Parathyroid adenoma (tissue), 2 donors: ENCODE measurements around the gene MPPED1.

ENCODE experiments used
- H2AFZ ChIP-seq: fragments of 300-600 bp; sonication (generic); one replicate; pipeline ENCODE4 v1.7.0; 2017; ENCODE audit warnings: antibody characterized with exemption, mild to moderate bottlenecking
- H3K27ac ChIP-seq: fragments of 300-600 bp; sonication (generic); one replicate; pipeline ENCODE4 v1.7.0; 2017
- H3K27me3 ChIP-seq: fragments of 300-600 bp; sonication (generic); one replicate; pipeline ENCODE4 v1.7.0; 2017; ENCODE audit warnings: low read length; ENCODE audit not compliant: control insufficient read depth, insufficient read depth
- H3K36me3 ChIP-seq: fragments of 300-600 bp; sonication (generic); one replicate; pipeline ENCODE4 v1.7.0; 2017; ENCODE audit warnings: low read length; ENCODE audit not compliant: control insufficient read depth, insufficient read depth
- H3K4me1 ChIP-seq: fragments of 300-600 bp; sonication (generic); one replicate; pipeline ENCODE4 v1.7.0; 2017; ENCODE audit warnings: control low read depth
- H3K4me2 ChIP-seq: fragments of 300-600 bp; sonication (generic); one replicate; pipeline ENCODE4 v1.7.0; 2017; ENCODE audit warnings: low read length
- H3K4me3 ChIP-seq: fragments of 300-600 bp; sonication (generic); one replicate; pipeline ENCODE4 v1.7.0; 2017; ENCODE audit warnings: low read depth, low read length
- H3K79me2 ChIP-seq: fragments of 300-600 bp; sonication (generic); one replicate; pipeline ENCODE4 v1.7.0; 2017; ENCODE audit warnings: control low read depth
- H3K9ac ChIP-seq: fragments of 300-600 bp; sonication (generic); one replicate; pipeline ENCODE4 v1.7.0; 2017; ENCODE audit warnings: mild to moderate bottlenecking
- H3K9me3 ChIP-seq: fragments of 300-600 bp; sonication (generic); one replicate; pipeline ENCODE4 v1.7.0; 2017; ENCODE audit warnings: low read length; ENCODE audit not compliant: control insufficient read depth
- TF ChIP-seq, protein P1 (sequence below): fragments of 300-600 bp; sonication (generic); IDR thresholded peaks from one replicate; pipeline ENCODE4 v1.7.0; 2017; ENCODE audit warnings: antibody characterized with exemption, mild to moderate bottlenecking
- donor health status: primary hyperparathyroidism.

The MPPED1 gene

DNA sequence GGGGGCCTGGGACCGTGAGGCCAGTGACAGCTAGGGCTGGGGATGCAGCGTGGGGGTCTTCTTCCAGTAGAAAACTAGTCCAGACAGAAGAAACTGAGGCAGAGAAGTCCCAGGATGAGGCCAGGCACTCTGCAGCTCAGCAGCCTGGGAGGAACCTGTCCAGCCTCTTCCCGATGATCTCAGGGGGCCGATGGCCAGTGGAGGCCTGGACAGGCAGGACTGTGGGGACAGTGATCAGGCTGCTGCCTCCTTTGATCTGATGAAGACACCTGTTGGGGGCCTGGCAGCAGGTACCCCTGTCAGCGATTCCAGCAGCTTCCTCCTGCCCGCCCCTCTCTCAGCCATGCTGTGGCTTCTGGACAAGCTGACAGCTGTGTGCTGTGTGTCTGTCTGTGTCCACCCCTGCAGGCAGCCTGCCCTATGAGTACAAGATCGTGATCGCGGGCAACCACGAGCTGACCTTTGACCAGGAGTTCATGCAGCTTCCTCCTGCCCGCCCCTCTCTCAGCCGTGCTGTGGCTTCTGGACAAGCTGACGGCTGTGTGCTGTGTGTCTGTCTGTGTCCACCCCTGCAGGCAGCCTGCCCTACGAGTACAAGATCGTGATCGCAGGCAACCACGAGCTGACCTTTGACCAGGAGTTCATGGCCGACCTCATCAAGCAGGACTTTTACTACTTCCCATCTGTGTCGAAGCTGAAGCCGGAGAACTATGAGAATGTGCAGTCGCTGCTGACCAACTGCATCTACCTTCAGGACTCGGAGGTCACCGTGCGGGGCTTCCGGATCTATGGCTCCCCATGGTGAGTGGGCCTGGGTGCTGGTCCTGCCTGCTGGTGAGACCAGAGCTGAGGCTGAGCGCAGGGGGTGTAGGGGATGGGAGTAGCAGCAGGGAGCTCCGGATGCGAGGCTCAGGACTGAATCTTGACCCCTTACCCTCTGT lies 62.6 kb downstream of the MPPED1 start:
- Histone ChIP-seq H3K9ac (no peak overlapping the region), H3K4me3 (no peak overlapping the region), H3K27ac (no peak overlapping the region), H2AFZ (no peak overlapping the region), H3K4me1 (no peaks in the 10 kb centered on the region), H3K9me3 (no peaks in the 10 kb centered on the region), H3K27me3 (no peaks in the 10 kb centered on the region), H3K79me2 (no peaks in the 10 kb centered on the region), H3K36me3 (no peaks in the 10 kb centered on the region), H3K4me2 (no peak overlapping the region)
- TF ChIP-seq, protein P1, sequence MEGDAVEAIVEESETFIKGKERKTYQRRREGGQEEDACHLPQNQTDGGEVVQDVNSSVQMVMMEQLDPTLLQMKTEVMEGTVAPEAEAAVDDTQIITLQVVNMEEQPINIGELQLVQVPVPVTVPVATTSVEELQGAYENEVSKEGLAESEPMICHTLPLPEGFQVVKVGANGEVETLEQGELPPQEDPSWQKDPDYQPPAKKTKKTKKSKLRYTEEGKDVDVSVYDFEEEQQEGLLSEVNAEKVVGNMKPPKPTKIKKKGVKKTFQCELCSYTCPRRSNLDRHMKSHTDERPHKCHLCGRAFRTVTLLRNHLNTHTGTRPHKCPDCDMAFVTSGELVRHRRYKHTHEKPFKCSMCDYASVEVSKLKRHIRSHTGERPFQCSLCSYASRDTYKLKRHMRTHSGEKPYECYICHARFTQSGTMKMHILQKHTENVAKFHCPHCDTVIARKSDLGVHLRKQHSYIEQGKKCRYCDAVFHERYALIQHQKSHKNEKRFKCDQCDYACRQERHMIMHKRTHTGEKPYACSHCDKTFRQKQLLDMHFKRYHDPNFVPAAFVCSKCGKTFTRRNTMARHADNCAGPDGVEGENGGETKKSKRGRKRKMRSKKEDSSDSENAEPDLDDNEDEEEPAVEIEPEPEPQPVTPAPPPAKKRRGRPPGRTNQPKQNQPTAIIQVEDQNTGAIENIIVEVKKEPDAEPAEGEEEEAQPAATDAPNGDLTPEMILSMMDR: no peak

DNA sequence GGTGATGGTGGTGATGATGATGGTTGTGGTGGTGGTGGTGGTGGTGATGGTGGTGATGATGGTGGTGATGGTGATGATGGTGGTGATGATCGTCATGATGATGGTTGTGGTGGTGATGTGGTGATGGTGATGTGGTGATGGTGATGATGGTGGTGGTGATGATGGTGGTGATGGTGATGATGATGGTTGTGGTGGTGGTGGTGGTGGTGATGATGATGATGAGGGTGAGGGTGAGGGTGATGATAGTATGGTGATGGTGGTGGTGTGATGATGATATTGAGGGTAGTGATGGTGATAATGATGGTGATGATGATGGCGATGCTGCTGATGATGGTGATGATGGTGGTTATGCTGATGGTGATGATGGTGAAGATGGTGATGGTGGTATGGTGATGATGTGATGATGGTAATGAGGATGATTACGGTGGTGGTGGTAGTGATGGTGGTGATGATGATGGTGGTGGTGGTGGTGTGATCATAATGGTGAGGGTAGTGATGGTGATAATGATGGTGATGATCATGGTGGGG lies 63.8 kb downstream of the MPPED1 start:
- Histone ChIP-seq H3K9ac (no peak overlapping the region), H3K9me3 (no peaks in the 10 kb centered on the region), H3K4me2 (no peak overlapping the region), H2AFZ (no peak overlapping the region), H3K4me1 (no peaks in the 10 kb centered on the region), H3K4me3 (no peak overlapping the region), H3K79me2 (no peaks in the 10 kb centered on the region), H3K36me3 (no peaks in the 10 kb centered on the region), H3K27me3 (no peaks in the 10 kb centered on the region), H3K27ac (no peak overlapping the region)
- TF ChIP-seq, protein P1: no peak

DNA sequence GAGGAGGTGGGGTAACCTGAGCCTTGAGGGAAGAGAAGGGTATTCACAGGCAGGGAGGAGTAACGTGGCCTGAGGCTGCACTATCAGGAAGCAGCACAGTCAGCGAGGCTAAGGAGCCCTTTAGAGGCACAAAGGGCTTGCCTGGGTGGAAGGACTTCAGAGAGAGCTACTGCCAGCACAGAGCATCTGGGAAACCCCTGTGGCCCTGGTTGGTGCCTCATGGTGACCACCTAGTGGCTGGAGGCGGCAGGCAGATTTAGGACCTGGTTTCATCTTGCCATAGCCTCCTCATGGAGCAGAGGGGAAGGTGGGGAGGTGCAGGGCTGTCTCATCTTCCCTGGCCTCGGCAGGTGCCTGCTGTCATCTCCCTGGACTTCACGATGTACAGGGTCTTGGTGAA lies 64.5 kb downstream of the MPPED1 start:
- H3K9ac ChIP-seq: no peak overlapping the region
- no peaks in the 10 kb centered on the region for H3K4me1 ChIP-seq
- no peak overlapping the region for H3K4me2 ChIP-seq
- H3K27me3 ChIP-seq: no peaks in the 10 kb centered on the region
- TF ChIP-seq, protein P1: no peak
- no peak overlapping the region for H2AFZ ChIP-seq
- no peaks in the 10 kb centered on the region for H3K9me3 ChIP-seq
- no peaks in the 10 kb centered on the region for H3K79me2 ChIP-seq
- H3K27ac ChIP-seq: no peak overlapping the region
- H3K36me3 ChIP-seq: no peaks in the 10 kb centered on the region
- H3K4me3 ChIP-seq: no peak overlapping the region

DNA sequence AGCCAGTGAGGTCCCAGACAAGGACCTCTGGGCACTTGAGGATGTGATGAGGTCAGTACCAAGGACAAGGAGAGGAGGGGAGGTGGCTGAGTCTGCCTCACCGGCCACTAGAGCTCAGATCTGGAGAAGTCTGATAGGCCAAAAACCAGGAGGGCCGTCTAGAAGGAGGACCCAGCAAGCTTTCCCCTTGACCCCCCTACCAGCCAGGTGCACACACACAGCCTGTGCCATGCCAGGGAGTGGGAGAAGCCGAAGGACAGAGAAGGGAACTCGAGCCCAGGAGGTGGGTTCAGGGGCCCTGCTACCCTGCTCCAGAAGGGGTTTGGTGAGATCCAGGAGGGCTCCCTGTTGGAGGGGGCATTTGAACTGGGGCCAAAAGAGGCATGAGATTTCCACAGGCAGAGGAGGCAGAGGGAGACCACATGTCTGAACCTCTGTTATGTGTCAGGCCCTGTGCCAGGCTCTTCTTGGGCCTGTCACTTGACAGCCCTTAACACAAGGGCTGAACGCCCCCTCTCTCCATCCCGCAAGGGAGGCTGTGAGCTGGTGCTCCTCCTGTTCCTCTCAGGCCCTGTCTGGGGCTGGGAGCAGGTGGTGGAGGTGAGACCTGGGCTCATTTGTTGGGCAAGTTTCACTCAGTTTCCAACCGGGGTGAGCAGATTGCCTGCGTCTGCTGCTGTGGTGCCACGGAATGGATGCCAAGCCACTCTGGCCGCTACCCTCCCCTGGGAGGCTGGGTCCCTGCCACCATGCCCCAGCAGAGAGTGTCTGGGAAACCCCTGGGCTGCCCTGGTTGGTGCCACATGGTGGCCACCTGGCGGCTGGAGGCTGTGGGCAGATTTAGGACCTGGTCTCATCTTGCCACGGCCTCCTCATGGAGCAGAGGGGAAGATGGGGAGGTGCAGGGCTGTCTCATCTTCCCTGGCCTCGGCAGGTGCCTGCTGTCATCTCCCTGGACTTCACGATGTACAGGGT lies 65.2 kb downstream of the MPPED1 start:
- TF ChIP-seq, protein P1: no peak

More for the DNA sequence above, 65.2 kb downstream of the MPPED1 start:
- Histone ChIP-seq H3K4me3 (no peak overlapping the region), H3K4me1 (no peaks in the 10 kb centered on the region), H3K36me3 (no peaks in the 10 kb centered on the region), H3K27ac (no peak overlapping the region), H3K27me3 (no peaks in the 10 kb centered on the region), H2AFZ (no peak overlapping the region), H3K9me3 (no peaks in the 10 kb centered on the region), H3K79me2 (no peaks in the 10 kb centered on the region), H3K4me2 (no peak overlapping the region), H3K9ac (no peak overlapping the region)
